Activated B cell treated with CpG ODN at 0.5 μM for 24 hours (primary cell): Measurements from ENCODE around the gene ANKMY1. TPM values are rescaled to one million over a fixed set of nuclear protein-coding genes. Genes with fewer than 3 reads are reported as not detected.

Experiments used
- ATAC-seq: fragments of 200-7000 bp; cut with Tn5 transposase; one replicate; pipeline ENCODE4 v1.10.0; 2021; ENCODE audit warnings: low read depth, mild to moderate bottlenecking, moderate library complexity
- CTCF ChIA-PET: fragments of 350-600 bp; sonication (Branson Sonifier 250); formaldehyde crosslinking; loops from one replicate; lab custom pipeline; 2021; ENCODE audit warnings: antibody characterized with exemption; lab: Charles Lee
- POLR2A ChIA-PET: fragments of 350-600 bp; sonication (Branson Sonifier 250); formaldehyde crosslinking; loops from one replicate; lab custom pipeline; 2021; ENCODE audit warnings: antibody characterized with exemption; lab: Charles Lee
- DNase-seq: peaks from one replicate; pipeline ENCODE4 v3.0.0; 2022
- H3K27ac Mint-ChIP-seq: one replicate; pipeline ENCODE4 v1.8.0; 2020; ENCODE audit warnings: mixed read lengths
- H3K27me3 Mint-ChIP-seq: one replicate; pipeline ENCODE4 v1.8.0; 2021; ENCODE audit warnings: mixed read lengths
- H3K36me3 Mint-ChIP-seq: one replicate; pipeline ENCODE4 v1.8.0; 2021; ENCODE audit warnings: low read depth, mixed read lengths
- H3K4me1 Mint-ChIP-seq: one replicate; pipeline ENCODE4 v1.8.0; 2021; ENCODE audit warnings: mixed read lengths
- H3K4me3 Mint-ChIP-seq: one replicate; pipeline ENCODE4 v1.8.0; 2020; ENCODE audit warnings: mild to moderate bottlenecking, mixed read lengths
- H3K9me3 Mint-ChIP-seq: one replicate; pipeline ENCODE4 v1.8.0; 2020; ENCODE audit warnings: mixed read lengths
- CTCF ChIP-seq: fragments of 200-600 bp; IDR thresholded peaks from one replicate; pipeline ENCODE4 v1.8.0; 2022; ENCODE audit warnings: antibody characterized with exemption, mild to moderate bottlenecking
- intact Hi-C: fragments of 100-400 bp; cut with micrococcal nuclease; formaldehyde crosslinking; loops from one replicate; pipeline ENCODE4 v1.15.1; 2024
- total RNA-seq: library from RNA; stranded (reverse); gene quantifications from 2 replicates; pipeline ENCODE4 v1.2.3, GENCODE V29; 2022

The ANKMY1 gene
- total RNA-seq, 1 donor from 2014 or later = 40.4 TPM

GRCh38 chr2:240432430-240432819 lies 125.4 kb downstream of the ANKMY1 start:
- H3K4me3 Mint-ChIP-seq = no peak overlapping the region
- ChIA-PET CTCF (no interaction called here), POLR2A (no interaction called here)
- intact Hi-C loops = no loop called here
- no peak for ATAC-seq
- peaks cover 5% of the 10 kb centered on the region for H3K4me1 Mint-ChIP-seq
- H3K27ac Mint-ChIP-seq = no peak overlapping the region
- H3K9me3 Mint-ChIP-seq = no peaks in the 10 kb centered on the region
- TF ChIP-seq CTCF = no peak
- DNase-seq = no peak
- no peaks in the 10 kb centered on the region for H3K36me3 Mint-ChIP-seq
- peaks cover 7% of the 10 kb centered on the region for H3K27me3 Mint-ChIP-seq

GRCh38 chr2:240431661-240432424 lies 125.9 kb downstream of the ANKMY1 start:
- no peak for ATAC-seq
- no peak for TF ChIP-seq CTCF
- H3K36me3 Mint-ChIP-seq = no peaks in the 10 kb centered on the region
- peaks cover 7% of the 10 kb centered on the region for H3K27me3 Mint-ChIP-seq
- no peak overlapping the region for H3K4me3 Mint-ChIP-seq
- no peaks in the 10 kb centered on the region for H3K9me3 Mint-ChIP-seq
- ChIA-PET POLR2A (no interaction called here), CTCF (no interaction called here)
- H3K27ac Mint-ChIP-seq = no peak overlapping the region
- peak; percentile 14 for DNase-seq
- H3K4me1 Mint-ChIP-seq = peaks cover 5% of the 10 kb centered on the region
- intact Hi-C loops = no loop called here

- Mint-ChIP-seq H3K9me3 (no peaks in the 10 kb centered on the region), H3K4me1 (peaks cover 3% of the 10 kb centered on the region), H3K27me3 (peaks cover 7% of the 10 kb centered on the region), H3K36me3 (no peaks in the 10 kb centered on the region), H3K4me3 (no peak overlapping the region), H3K27ac (no peak overlapping the region)
- ATAC-seq = no peak
- ChIA-PET POLR2A (no interaction called here), CTCF (no interaction called here)
- TF ChIP-seq CTCF = no peak
- intact Hi-C loops = no loop called here
- no peak for DNase-seq
Observed at GRCh38 chr2:240431271-240431660, 126.5 kb downstream of the ANKMY1 start.

- DNase-seq (no peak), ATAC-seq (no peak)
- no peak overlapping the region for H3K27ac Mint-ChIP-seq
- ChIA-PET POLR2A (no interaction called here), CTCF (no interaction called here)
- H3K9me3 Mint-ChIP-seq = no peaks in the 10 kb centered on the region
- H3K4me3 Mint-ChIP-seq = no peak overlapping the region
- no peaks in the 10 kb centered on the region for H3K36me3 Mint-ChIP-seq
- intact Hi-C loops = no loop called here
- no peak for TF ChIP-seq CTCF
- H3K4me1 Mint-ChIP-seq = peaks cover 3% of the 10 kb centered on the region
- peaks cover 7% of the 10 kb centered on the region for H3K27me3 Mint-ChIP-seq
Observed at GRCh38 chr2:240430595-240430994, 127.2 kb downstream of the ANKMY1 start.

GRCh38 chr2:240429872-240430491 lies 127.8 kb downstream of the ANKMY1 start:
- ChIA-PET POLR2A (no interaction called here), CTCF (no interaction called here)
- no peak for TF ChIP-seq CTCF
- H3K9me3 Mint-ChIP-seq = no peaks in the 10 kb centered on the region
- H3K4me3 Mint-ChIP-seq = no peak overlapping the region
- ATAC-seq (no peak), DNase-seq (peak; percentile 13)
- H3K27me3 Mint-ChIP-seq = peaks cover 7% of the 10 kb centered on the region
- intact Hi-C loops = no loop called here
- H3K36me3 Mint-ChIP-seq = no peaks in the 10 kb centered on the region
- peaks cover 3% of the 10 kb centered on the region for H3K4me1 Mint-ChIP-seq
- no peak overlapping the region for H3K27ac Mint-ChIP-seq

Other genes with a start within 250 kb of the ANKMY1 start
- 1.1 and 1.9 TPM in 2 replicates for gene GPC1, start 122.3 kb downstream of the ANKMY1 start, total RNA-seq
- gene DUSP28, start 2.4 kb upstream of the ANKMY1 start, total RNA-seq = 11.5 and 11.8 TPM in 2 replicates
- 70.0 and 71.0 TPM in 2 replicates for gene RNPEPL1, start 10.5 kb upstream of the ANKMY1 start, total RNA-seq
- gene CAPN10, start 28.7 kb upstream of the ANKMY1 start, total RNA-seq = 55.2 and 61.8 TPM in 2 replicates
- gene GPR35, start 67.5 kb upstream of the ANKMY1 start, total RNA-seq = 1.6 TPM in 2 replicates
- not detected in 2 replicates for gene AQP12B, start 124.9 kb upstream of the ANKMY1 start, total RNA-seq
- not detected in 2 replicates for gene AQP12A, start 133.9 kb upstream of the ANKMY1 start, total RNA-seq